Measurements from ENCODE around the gene TNK2. TPM values are rescaled to one million over a fixed set of nuclear protein-coding genes. Genes with fewer than 3 reads are reported as not detected.

Gene TNK2
- total and polyA plus RNA-seq, 8 donors = 21.0 to 91.2 (median 25.0) TPM

- Histone ChIP-seq H3K27me3 (no peaks in the 10 kb centered on the region), H3K4me3 (no peak overlapping the region), H3K4me1 (peaks cover 0 to 6% (median 0%) of the 10 kb centered on the region in 3 donors), H3K27ac (no peak overlapping the region), H3K36me3 (no peaks in the 10 kb centered on the region), H3K9me3 (no peaks in the 10 kb centered on the region)
- intact Hi-C loops (cut with DNase I) = no loop called here
- peak in 1 of 6 donors; percentile 8 for DNase-seq
- no peak for FAIRE-seq
- ATAC-seq = peak in 1 of 4 donors; percentile 22
- 75 to 76% methylated on average over 13 of the region's 13 CpGs for WGBS, 2 donors
- TF ChIP-seq CTCF (IDR thresholded peaks at IDR 0.05) = no peak
Measured at GRCh38 chr3:195855471-195856409, 52.6 kb downstream of the TNK2 start.

DNA sequence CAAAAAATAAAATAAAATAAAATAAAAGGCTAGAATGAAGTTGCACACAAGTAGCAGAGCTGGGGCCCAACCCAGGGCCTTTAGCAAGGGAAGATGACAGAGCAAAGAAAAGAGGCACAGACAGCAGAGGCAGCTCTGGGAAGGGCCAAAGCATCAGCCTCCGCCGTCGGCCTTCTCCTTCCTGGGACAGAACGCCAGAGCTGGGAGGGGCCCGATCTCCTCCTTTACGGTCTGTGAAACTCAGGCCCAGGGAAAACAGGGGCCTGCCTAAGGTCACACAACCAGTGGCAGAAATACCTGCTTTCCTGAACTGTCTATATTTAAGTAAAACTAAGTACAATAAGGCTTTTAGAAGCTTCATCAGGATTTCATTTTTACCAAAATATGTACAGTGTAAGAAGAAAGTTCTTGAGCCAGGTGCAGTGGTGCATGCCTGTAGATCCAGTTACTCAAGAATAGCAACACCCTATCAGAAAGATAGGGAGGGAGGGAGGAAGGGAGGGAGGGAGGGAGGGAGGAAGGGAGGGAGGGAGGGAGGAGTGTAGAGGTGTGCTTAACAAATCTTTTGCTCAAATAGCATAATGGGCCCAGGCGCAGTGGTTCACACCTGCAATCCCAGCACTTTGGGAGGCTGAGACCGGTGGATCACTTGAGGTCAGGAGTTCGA, 53.6 kb downstream of the TNK2 start:
- ATAC-seq (peak in 3 of 4 donors; percentile 13 to 51 (median 31)), DNase-seq (peak in 2 of 6 donors; percentile 21 to 35), FAIRE-seq (no peak)
- Histone ChIP-seq H3K9me3 (no peaks in the 10 kb centered on the region), H3K36me3 (no peaks in the 10 kb centered on the region), H3K4me3 (no peak overlapping the region), H3K4me1 (peaks cover 0 to 6% (median 0%) of the 10 kb centered on the region in 3 donors), H3K27ac (no peak overlapping the region), H3K27me3 (no peaks in the 10 kb centered on the region)
- intact Hi-C loops (cut with DNase I) = no loop called here
- no peak for TF ChIP-seq CTCF (IDR thresholded peaks at IDR 0.05)
- 45 to 48% methylated on average over 9 of the region's 9 CpGs for WGBS, 2 donors

GRCh38 chr3:195853996-195854395, 54.4 kb downstream of the TNK2 start:
- H3K27ac ChIP-seq = no peak overlapping the region
- no peak overlapping the region for H3K4me3 ChIP-seq
- no peaks in the 10 kb centered on the region for H3K9me3 ChIP-seq
- FAIRE-seq = no peak
- intact Hi-C loops (cut with DNase I) = no loop called here
- H3K27me3 ChIP-seq = no peaks in the 10 kb centered on the region
- peaks cover 0 to 2% (median 0%) of the 10 kb centered on the region in 3 donors for H3K4me1 ChIP-seq
- TF ChIP-seq CTCF (IDR thresholded peaks at IDR 0.05) = no peak
- ATAC-seq = no peak
- 86 to 91% methylated on average over 14 of the region's 14 CpGs for WGBS, 2 donors
- no peaks in the 10 kb centered on the region for H3K36me3 ChIP-seq
- no peak for DNase-seq

GRCh38 chr3:195853036-195853435, 55.3 kb downstream of the TNK2 start:
- no peaks in the 10 kb centered on the region for H3K36me3 ChIP-seq
- H3K4me1 ChIP-seq = peaks cover 0 to 2% (median 0%) of the 10 kb centered on the region in 3 donors
- H3K4me3 ChIP-seq = no peak overlapping the region
- FAIRE-seq = no peak
- intact Hi-C loops (cut with DNase I) = no loop called here
- no peak overlapping the region for H3K27ac ChIP-seq
- H3K27me3 ChIP-seq = no peaks in the 10 kb centered on the region
- TF ChIP-seq CTCF (IDR thresholded peaks at IDR 0.05) = no peak
- 93 to 95% methylated on average over 20 of the region's 20 CpGs for WGBS, 2 donors
- no peaks in the 10 kb centered on the region for H3K9me3 ChIP-seq
- no peak for ATAC-seq
- peak in 1 of 6 donors; percentile 36 for DNase-seq

Data from pancreas (tissue), 10 donors.